HepG2 (cell line): Measurements from ENCODE around the gene RAD51C. TPM values are rescaled to one million over a fixed set of nuclear protein-coding genes. Genes with fewer than 3 reads are reported as not detected.

Experiments used
- ATAC-seq: fragments of 200-7000 bp; cut with Tn5 transposase; 3 replicates; pipeline ENCODE4 v1.9.1; 2020; ENCODE audit warnings: mild to moderate bottlenecking, moderate library complexity
- BruUV-seq: library from RNA; stranded (reverse); fragments of 400-500 nt; replicated peaks from 2 replicates; lab custom pipeline; 2021; lab: Mats Ljungman, UMichigan
- CTCF ChIA-PET: fragments of 300-600 bp; formaldehyde crosslinking; extraction: SDS; loops from one replicate; lab custom pipeline; 2021; ENCODE audit warnings: low total read pairs, inconsistent platforms, low intra/inter-chr PET ratio; lab: Yijun Ruan, JAX
- POLR2A ChIA-PET: fragments of 350-600 bp; sonication (Branson Sonifier 250); formaldehyde crosslinking; loops from one replicate; lab custom pipeline; 2020; ENCODE audit warnings: antibody characterized with exemption, inconsistent platforms; lab: Yijun Ruan, JAX
- DNase-seq: peaks from one replicate; pipeline ENCODE4 v3.0.0-alpha.2; 2015; ENCODE audit warnings: low spot score
- FAIRE-seq: peaks from 3 replicates; lab custom pipeline; 2011; peaks lifted over from hg19 to GRCh38; lab: Jason Lieb, UNC
- H2AFZ ChIP-seq: one replicate; pipeline ENCODE4 v1.6.1; 2011; ENCODE audit warnings: low read length, inconsistent platforms
- H3K27ac ChIP-seq: fragments of 300-600 bp; 3 replicates; pipeline ENCODE4 v1.8.0; 2011; ENCODE audit warnings: mixed run types, mild to moderate bottlenecking, mixed read lengths, low read length, inconsistent platforms; ENCODE audit not compliant: insufficient read depth; ENCODE audit errors: extremely low read length
- H3K27me3 ChIP-seq, 2 experiments: fragments of 200-600 bp in 1 of 2; 2 replicates in 1 of 2; 3 replicates in 1 of 2; pipeline versions ENCODE4 v1.6.0 to v1.8.0; 2011; ENCODE audit warnings: low read length in 2 of 2, mild to moderate bottlenecking in 2 of 2, moderate library complexity in 2 of 2, inconsistent platforms in 1 of 2; ENCODE audit not compliant: insufficient read depth in 2 of 2, control insufficient read depth in 1 of 2
- H3K36me3 ChIP-seq, 2 experiments: fragments of 200-600 bp in 1 of 2; replicated peaks in 1 of 2; 2 replicates in 1 of 2; 3 replicates in 1 of 2; pipeline versions ENCODE4 v1.5.1 to v1.8.0; 2011; ENCODE audit warnings: low read length in 2 of 2, inconsistent platforms in 1 of 2; ENCODE audit not compliant: insufficient read depth in 2 of 2, control insufficient read depth in 1 of 2
- H3K4me1 ChIP-seq: 2 replicates; pipeline ENCODE4 v1.5.1; 2012; ENCODE audit warnings: low read length, inconsistent platforms; ENCODE audit not compliant: insufficient read depth
- H3K4me2 ChIP-seq: 2 replicates; pipeline ENCODE4 v1.6.0; 2011; ENCODE audit warnings: low read depth, low read length, inconsistent platforms
- H3K4me3 ChIP-seq, 3 experiments: fragments of 200-600 bp in 1 of 3; sonication (generic), shearing (Covaris generic) in 1 of 3; replicated peaks in 1 of 3; 2 replicates each; pipeline ENCODE4 v1.5.1; 2011 to 2016; ENCODE audit warnings: low read length in 3 of 3, inconsistent platforms in 2 of 3, low read depth in 2 of 3, mild to moderate bottlenecking in 2 of 3, control low read depth in 1 of 3, mixed read lengths in 1 of 3; ENCODE audit not compliant: insufficient read depth in 1 of 3
- H3K79me2 ChIP-seq: one replicate; pipeline ENCODE4 v1.6.1; 2011; ENCODE audit warnings: low read length, inconsistent platforms; ENCODE audit not compliant: insufficient read depth
- H3K9ac ChIP-seq: 2 replicates; pipeline ENCODE4 v1.6.0; 2011; ENCODE audit warnings: mild to moderate bottlenecking, low read depth, low read length, inconsistent platforms; ENCODE audit not compliant: insufficient read depth
- H3K9me3 ChIP-seq: 2 replicates; pipeline ENCODE4 v1.5.1; 2012; ENCODE audit warnings: mild to moderate bottlenecking, low read length
- H4K20me1 ChIP-seq: 2 replicates; pipeline ENCODE4 v1.6.0; 2011; ENCODE audit warnings: inconsistent platforms, mild to moderate bottlenecking, low read length, moderate library complexity; ENCODE audit not compliant: insufficient read depth
- AGO1 ChIP-seq: fragments of 200-400 bp; formaldehyde crosslinking; IDR thresholded peaks from 2 replicates; pipeline ENCODE4 v1.6.1; 2017; ENCODE audit warnings: mild to moderate bottlenecking, low read depth, low read length, moderate library complexity; ENCODE audit not compliant: poor library complexity, severe bottlenecking
- ATF3 ChIP-seq: sonication (generic); formaldehyde crosslinking; IDR thresholded peaks from 2 replicates; pipeline ENCODE4 v1.4.0; 2020; ENCODE audit warnings: missing genetic modification reagents
- DMAP1 ChIP-seq: IDR thresholded peaks from 2 replicates; pipeline ENCODE4 v1.6.1; 2016
- FOXJ3 ChIP-seq: sonication (generic); formaldehyde crosslinking; IDR thresholded peaks from 2 replicates; pipeline ENCODE4 v1.4.0; 2020; ENCODE audit warnings: missing genetic modification reagents, mild to moderate bottlenecking, borderline replicate concordance
- MIER3 ChIP-seq: IDR thresholded peaks from 2 replicates; pipeline ENCODE4 v1.6.1; 2016; ENCODE audit warnings: missing compliant biosample characterization, borderline replicate concordance
- NAIF1 ChIP-seq: sonication (generic); formaldehyde crosslinking; IDR thresholded peaks from 2 replicates; pipeline ENCODE4 v1.5.0; 2020; ENCODE audit warnings: mild to moderate bottlenecking, missing genetic modification reagents, borderline replicate concordance
- NBN ChIP-seq: fragments of 450-650 bp; conservative IDR thresholded peaks from 2 replicates; pipeline ENCODE4 v1.6.1; 2017
- NPAS2 ChIP-seq: sonication (generic); formaldehyde crosslinking; IDR thresholded peaks from 2 replicates; pipeline ENCODE4 v1.8.0; 2022; ENCODE audit warnings: mild to moderate bottlenecking, missing genetic modification reagents, borderline replicate concordance
- NR2F2 ChIP-seq: IDR thresholded peaks from 2 replicates; pipeline ENCODE4 v1.6.1; 2012; ENCODE audit warnings: low read depth, inconsistent platforms, borderline replicate concordance
- RFX1 ChIP-seq: fragments of 450-650 bp; IDR thresholded peaks from 2 replicates; pipeline ENCODE4 v1.6.1; 2017
- SATB2 ChIP-seq: sonication (generic); formaldehyde crosslinking; IDR thresholded peaks from 2 replicates; pipeline ENCODE4 v1.5.0; 2020; ENCODE audit warnings: missing genetic modification reagents
- SYNCRIP ChIP-seq: fragments of 200-400 bp; formaldehyde crosslinking; IDR thresholded peaks from 2 replicates; pipeline ENCODE4 v1.6.1; 2018; ENCODE audit warnings: mild to moderate bottlenecking, low read depth, low read length; ENCODE audit not compliant: insufficient read depth
- ZFP37 ChIP-seq: sonication (generic); formaldehyde crosslinking; IDR thresholded peaks from 2 replicates; pipeline ENCODE4 v1.4.0; 2020; ENCODE audit warnings: missing genetic modification reagents, borderline replicate concordance
- ZMYM4 ChIP-seq: sonication (generic); formaldehyde crosslinking; IDR thresholded peaks from 2 replicates; pipeline ENCODE4 v1.8.1; 2023; ENCODE audit warnings: mild to moderate bottlenecking, missing genetic modification reagents
- ZNF710 ChIP-seq: sonication (generic); formaldehyde crosslinking; IDR thresholded peaks from 2 replicates; pipeline ENCODE4 v1.5.0; 2020; ENCODE audit warnings: mild to moderate bottlenecking, missing genetic modification reagents, borderline replicate concordance
- ZSCAN29 ChIP-seq: sonication (generic); formaldehyde crosslinking; conservative IDR thresholded peaks from 2 replicates; pipeline ENCODE4 v1.4.0; 2020; ENCODE audit warnings: mild to moderate bottlenecking, missing genetic modification reagents
- WGBS: methylation state at CpG from one replicate; pipeline ENCODE4 v1.1.6; 2017; ENCODE audit warnings: low lambda C conversion rate; 5-methylcytosine and 5-hydroxymethylcytosine counted together
- in situ Hi-C: cut with HindIII; loops from 2 replicates; pipeline ENCODE4 v1.10.0; 2017; ENCODE audit warnings: low pct_unique_long_range_greater_than_20kb; ENCODE audit not compliant: extremely low pct_ligation_motif_present
- intact Hi-C: fragments of 100-400 bp; cut with micrococcal nuclease; formaldehyde crosslinking; loops from one replicate; pipeline ENCODE4 v1.10.0; 2022; ENCODE audit not compliant: unreplicated experiment
- polyA plus RNA-seq, 8 experiments: library from polyadenylated mRNA; depleted of rRNA in 3 of 8; stranded (reverse) in 7 of 8; unstranded in 1 of 8; fragments of >200 nt; fragmentation: Illumina TruSeq in 4 of 8; extraction: Trizol in 4 of 8; gene quantifications; 2 replicates each; pipeline versions ENCODE4 v1.2.1 to v1.2.3, GENCODE V29; 2011 to 2016; ENCODE audit warnings: low read depth in 4 of 8, missing spikeins in 1 of 8, mixed read lengths in 1 of 8; ENCODE audit not compliant: insufficient read depth in 1 of 8
- total RNA-seq, 5 experiments: library from RNA; depleted of rRNA; stranded (reverse); fragments of >200 nt; fragmentation: Illumina TruSeq; extraction: Trizol; gene quantifications; 2 replicates each; pipeline ENCODE4 v1.2.3, GENCODE V29; 2016; ENCODE audit warnings: low read depth in 1 of 5
- TF ChIP-seq, protein P1 (sequence below): IDR thresholded peaks from 2 replicates; pipeline ENCODE4 v1.6.1; 2018; ENCODE audit warnings: missing genetic modification reagents
- TF ChIP-seq, protein P2 (sequence below): sonication (generic); formaldehyde crosslinking; IDR thresholded peaks from 2 replicates; pipeline ENCODE4 v1.4.0; 2020; ENCODE audit warnings: missing genetic modification reagents, borderline replicate concordance

RAD51C gene
- total and polyA plus RNA-seq, 2 of the 13 experiments (the other 11 are each of a cell fraction or from before 2014, with no cell fraction given): 38.5 to 106 TPM

DNA sequence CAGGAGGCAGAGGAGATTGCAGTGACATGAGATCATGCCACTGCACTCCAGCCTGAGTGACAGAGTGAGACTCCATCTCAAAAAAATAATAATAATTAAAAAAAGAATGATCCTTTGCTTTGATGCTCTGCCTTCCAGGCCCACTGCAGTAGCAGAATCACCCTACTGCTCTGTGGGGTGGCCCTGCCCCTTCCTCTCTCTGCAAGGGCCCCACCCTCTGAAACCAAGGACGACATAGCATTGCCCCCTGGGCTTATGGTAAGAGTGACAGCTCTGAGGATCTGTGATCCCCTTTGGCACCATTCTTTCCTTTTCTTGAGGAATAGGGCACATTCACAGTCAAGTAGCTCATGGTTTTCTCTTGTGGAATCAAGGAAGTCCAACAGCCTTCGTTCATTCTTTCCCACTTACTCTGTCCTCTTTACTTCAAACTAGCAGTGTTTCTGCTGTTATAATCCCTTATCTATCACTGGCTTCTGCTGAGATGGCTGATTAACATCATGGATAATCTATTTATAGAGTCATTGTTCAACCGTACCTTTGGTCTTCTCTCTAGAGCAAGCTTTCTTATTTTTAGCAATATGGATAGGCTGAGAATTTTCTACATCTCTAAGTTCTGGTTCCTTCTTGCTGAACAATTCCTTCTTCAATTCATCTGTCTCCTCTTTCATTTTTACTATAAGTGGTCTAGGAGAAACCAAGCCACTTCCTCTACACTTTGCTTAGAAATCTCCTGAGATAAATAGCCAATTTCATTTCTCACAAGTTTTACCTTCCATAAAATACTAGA, 14.1 kb downstream of the RAD51C start:
- no peak overlapping the region for H3K4me2 ChIP-seq
- no peaks in the 10 kb centered on the region for H4K20me1 ChIP-seq
- WGBS: 95% methylated on average over 3 of the region's 3 CpGs
- no peak overlapping the region for H3K9ac ChIP-seq
- H3K36me3 ChIP-seq: peaks cover 2 to 5% of the 10 kb centered on the region in 2 experiments; a peak in 4 of 5 replicates
- H3K4me1 ChIP-seq: no peaks in the 10 kb centered on the region
- no TSS peak for BruUV-seq
- no peak overlapping the region for H3K27ac ChIP-seq
- ChIA-PET CTCF (no interaction called here), POLR2A (no interaction called here)
- no peak overlapping the region for H3K4me3 ChIP-seq
- no peak overlapping the region for H2AFZ ChIP-seq
- no peaks in the 10 kb centered on the region for H3K79me2 ChIP-seq
- no peaks in the 10 kb centered on the region for H3K27me3 ChIP-seq
- no peak for DNase-seq
- TF ChIP-seq, protein P1, sequence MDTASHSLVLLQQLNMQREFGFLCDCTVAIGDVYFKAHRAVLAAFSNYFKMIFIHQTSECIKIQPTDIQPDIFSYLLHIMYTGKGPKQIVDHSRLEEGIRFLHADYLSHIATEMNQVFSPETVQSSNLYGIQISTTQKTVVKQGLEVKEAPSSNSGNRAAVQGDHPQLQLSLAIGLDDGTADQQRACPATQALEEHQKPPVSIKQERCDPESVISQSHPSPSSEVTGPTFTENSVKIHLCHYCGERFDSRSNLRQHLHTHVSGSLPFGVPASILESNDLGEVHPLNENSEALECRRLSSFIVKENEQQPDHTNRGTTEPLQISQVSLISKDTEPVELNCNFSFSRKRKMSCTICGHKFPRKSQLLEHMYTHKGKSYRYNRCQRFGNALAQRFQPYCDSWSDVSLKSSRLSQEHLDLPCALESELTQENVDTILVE (CRISPR knock-in tag): no peak
- TF ChIP-seq ZMYM4 (no peak), RFX1 (no peak), ATF3 (no peak), DMAP1 (CRISPR knock-in tag) (no peak), ZFP37 (CRISPR knock-in tag) (no peak), NPAS2 (CRISPR knock-in tag) (no peak), NR2F2 (no peak), ZSCAN29 (CRISPR knock-in tag) (no peak), ZNF710 (no peak), SATB2 (CRISPR knock-in tag) (no peak), NBN (no peak), AGO1 (no peak), NAIF1 (no peak), FOXJ3 (CRISPR knock-in tag) (no peak), SYNCRIP (no peak), MIER3 (no peak)
- TF ChIP-seq, protein P2, sequence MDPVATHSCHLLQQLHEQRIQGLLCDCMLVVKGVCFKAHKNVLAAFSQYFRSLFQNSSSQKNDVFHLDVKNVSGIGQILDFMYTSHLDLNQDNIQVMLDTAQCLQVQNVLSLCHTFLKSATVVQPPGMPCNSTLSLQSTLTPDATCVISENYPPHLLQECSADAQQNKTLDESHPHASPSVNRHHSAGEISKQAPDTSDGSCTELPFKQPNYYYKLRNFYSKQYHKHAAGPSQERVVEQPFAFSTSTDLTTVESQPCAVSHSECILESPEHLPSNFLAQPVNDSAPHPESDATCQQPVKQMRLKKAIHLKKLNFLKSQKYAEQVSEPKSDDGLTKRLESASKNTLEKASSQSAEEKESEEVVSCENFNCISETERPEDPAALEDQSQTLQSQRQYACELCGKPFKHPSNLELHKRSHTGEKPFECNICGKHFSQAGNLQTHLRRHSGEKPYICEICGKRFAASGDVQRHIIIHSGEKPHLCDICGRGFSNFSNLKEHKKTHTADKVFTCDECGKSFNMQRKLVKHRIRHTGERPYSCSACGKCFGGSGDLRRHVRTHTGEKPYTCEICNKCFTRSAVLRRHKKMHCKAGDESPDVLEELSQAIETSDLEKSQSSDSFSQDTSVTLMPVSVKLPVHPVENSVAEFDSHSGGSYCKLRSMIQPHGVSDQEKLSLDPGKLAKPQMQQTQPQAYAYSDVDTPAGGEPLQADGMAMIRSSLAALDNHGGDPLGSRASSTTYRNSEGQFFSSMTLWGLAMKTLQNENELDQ (CRISPR knock-in tag): no peak
- intact Hi-C loops (no loop called here), in situ Hi-C loops (no loop called here)
- no peak for ATAC-seq
- FAIRE-seq: no peak
- H3K9me3 ChIP-seq: no peaks in the 10 kb centered on the region
